ENCODE results near the gene UTP15. TPM values are rescaled to one million over a fixed set of nuclear protein-coding genes. Genes with fewer than 3 reads are reported as not detected.

The UTP15 gene
- total and polyA plus RNA-seq, 2 of the 4 experiments (the other 2 are of a cell fraction) = 11.4 to 28.0 TPM

DNA sequence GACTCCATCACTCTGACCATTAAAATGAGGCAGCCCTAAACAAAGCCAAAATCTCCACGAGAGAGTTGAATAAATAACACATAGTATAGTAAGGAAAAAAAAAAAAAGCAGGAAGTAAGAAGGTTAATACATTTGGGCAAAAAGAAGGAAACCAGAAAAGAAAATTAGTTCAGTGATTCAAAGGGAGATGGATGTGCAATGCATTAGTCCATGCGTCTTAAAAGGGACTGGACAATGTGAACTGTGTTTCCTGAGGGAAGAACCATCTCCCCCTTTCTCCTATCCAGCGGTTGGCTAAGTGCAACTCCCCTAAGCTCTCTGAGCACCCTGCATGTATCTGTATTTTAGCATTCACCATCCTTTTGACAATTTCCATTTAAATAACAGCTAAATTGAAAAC lies 1.5 kb upstream of the UTP15 start:
- peak overlapping the region; percentile 84 for H3K4me3 ChIP-seq (ENCODE audit: insufficient read depth, low read depth, low read length)
- no TSS peak for BruUV-seq (replicated peaks)
- no peak overlapping the region for H3K4ac ChIP-seq (ENCODE audit: low read depth, low read length)

More for the DNA sequence above, 1.5 kb upstream of the UTP15 start:
- dilution Hi-C loops (cut with HindIII; ENCODE audit: low sequenced_read_pairs, unreplicated experiment) (no loop called here), in situ Hi-C loops (cut with MboI; ENCODE audit: low sequenced_read_pairs) (no loop called here), intact Hi-C loops (cut with micrococcal nuclease) (no loop called here)
- Histone ChIP-seq H2BK5ac (ENCODE audit: low read depth, low read length, poor library complexity, severe bottlenecking) (no peak overlapping the region), H3K4me1 (ENCODE audit: control insufficient read depth, insufficient read depth, low read length) (no peaks in the 10 kb centered on the region), H2BK20ac (ENCODE audit: low read depth, low read length) (no peak overlapping the region), H3K9me1 (ENCODE audit: insufficient read depth, low read length) (no peaks in the 10 kb centered on the region), H2AFZ (replicated peaks; ENCODE audit: low read length, poor library complexity) (no peak overlapping the region), H4K20me1 (ENCODE audit: insufficient read depth, low read length) (no peaks in the 10 kb centered on the region), H2BK15ac (ENCODE audit: low read depth, low read length) (no peak overlapping the region), H2AK5ac (ENCODE audit: low read depth, low read length) (no peak overlapping the region), H3K36me3 (ENCODE audit: control insufficient read depth, insufficient read depth, low read length) (peaks cover 7% of the 10 kb centered on the region), H4K8ac (ENCODE audit: low read depth in 2 of 2, low read length in 2 of 2) (peak overlapping the region; percentile 22 to 45; a peak in 3 of 4 replicates), H3K23ac (ENCODE audit: low read depth, low read length) (no peak overlapping the region), H3K9me3 (ENCODE audit: control insufficient read depth, insufficient read depth, low read length) (no peaks in the 10 kb centered on the region), H2BK120ac (ENCODE audit: low read depth, low read length) (no peak overlapping the region), H3K14ac (replicated peaks; ENCODE audit: low read depth, low read length) (no peak overlapping the region), H3K4me2 (ENCODE audit: low read depth, low read length) (peak overlapping the region; percentile 100), H3K79me1 (ENCODE audit: low read depth in 1 of 2, low read length in 2 of 2) (peaks cover 18 to 34% of the 10 kb centered on the region in 2 experiments), H3K27ac (ENCODE audit: insufficient read depth, low read length) (no peak overlapping the region), H3K56ac (ENCODE audit: extremely low read depth, insufficient read depth, low read length) (no peak overlapping the region), H2AK9ac (replicated peaks; ENCODE audit: low read depth, low read length, poor library complexity) (no peak overlapping the region), H3K9ac (ENCODE audit: low read depth, low read length) (peak overlapping the region; percentile 76), H3K27me3 (ENCODE audit: control insufficient read depth, insufficient read depth, low read length) (no peaks in the 10 kb centered on the region), H4K91ac (ENCODE audit: insufficient read depth, low read depth, low read length) (no peak overlapping the region), H3K18ac (ENCODE audit: low read depth, low read length) (no peak overlapping the region), H4K5ac (ENCODE audit: low read depth, low read length) (no peak overlapping the region)
- ChIA-PET CTCF (no interaction called here), POLR2A (ENCODE audit: unreplicated experiment) (interaction anchor here (0.7 kb wide), 1 partner anchor 12 kb away, joined by 6 read pairs; no protein-coding TSS in a partner anchor)
- DNase-seq (no peak), ATAC-seq (ENCODE audit: low read depth) (no peak)
- WGBS, 2 experiments (ENCODE audit: extremely low coverage in 2 of 2, insufficient read length in 1 of 2) = no CpG with 5 or more reads among the region's 3 CpGs
- TF ChIP-seq RAD21 (IDR thresholded peaks at IDR 0.05; ENCODE audit: low read length) (no peak), MAZ (IDR thresholded peaks at IDR 0.05; ENCODE audit: borderline replicate concordance, low read depth, low read length) (no peak), NFE2L2 (IDR thresholded peaks at IDR 0.05; ENCODE audit: low read depth, low read length) (no peak), CEBPB (IDR thresholded peaks at IDR 0.05; ENCODE audit: low read depth, low read length) (no peak), POLR2A (IDR thresholded peaks at IDR 0.05; ENCODE audit: low read depth, low read length) (no peak), MXI1 (IDR thresholded peaks at IDR 0.05; ENCODE audit: borderline replicate concordance, low read depth, low read length) (no peak), CHD1 (IDR thresholded peaks at IDR 0.05; ENCODE audit: low read depth, low read length) (no peak), RFX5 (IDR thresholded peaks at IDR 0.05; ENCODE audit: low read depth, low read length) (no peak)

Measured in IMR-90 (cell line).